GM18868 (cell line): ENCODE results near the gene AXIN1.
"Not testable (repeated sequence)": the region's sequence is repeated elsewhere in the genome, so short reads cannot be mapped to it uniquely, and the experiment has no call there.

Source experiments
- ATAC-seq: cut with Tn5 transposase; IDR thresholded peaks from one replicate; pipeline ENCODE4 v1.9.1; 2021; ENCODE audit warnings: mild to moderate bottlenecking, moderate library complexity; ENCODE audit not compliant: unreplicated experiment

AXIN1 gene

GRCh38 chr16:267562-267961, 85.0 kb downstream of the AXIN1 start:
- ATAC-seq, result not testable (repeated sequence)

GRCh38 chr16:266258-267164, 86.0 kb downstream of the AXIN1 start:
- ATAC-seq, result no peak

- ATAC-seq, result no peak
Observed at GRCh38 chr16:265711-266110, 86.8 kb downstream of the AXIN1 start.

GRCh38 chr16:265002-265529, 87.5 kb downstream of the AXIN1 start:
- ATAC-seq, result no peak

GRCh38 chr16:264440-264951, 88.0 kb downstream of the AXIN1 start:
- ATAC-seq, result no peak

- ATAC-seq, result no peak
Observed at GRCh38 chr16:263944-264343, 88.6 kb downstream of the AXIN1 start.

- no peak for ATAC-seq
Observed at GRCh38 chr16:263182-263774, 89.2 kb downstream of the AXIN1 start.

GRCh38 chr16:262121-262745, 90.3 kb downstream of the AXIN1 start:
- no peak for ATAC-seq

- ATAC-seq, result no peak
Observed at GRCh38 chr16:261031-261691, 91.4 kb downstream of the AXIN1 start.

GRCh38 chr16:260326-260725, 92.2 kb downstream of the AXIN1 start:
- no peak for ATAC-seq

GRCh38 chr16:259814-260253, 92.7 kb downstream of the AXIN1 start:
- no peak for ATAC-seq

GRCh38 chr16:259226-259625, 93.3 kb downstream of the AXIN1 start:
- ATAC-seq, result no peak

- ATAC-seq, result not testable (repeated sequence)
Observed at GRCh38 chr16:258091-258490, 94.4 kb downstream of the AXIN1 start.

- ATAC-seq, result no peak
Observed at GRCh38 chr16:255183-255582, 97.3 kb downstream of the AXIN1 start.

- ATAC-seq, result no peak
Observed at GRCh38 chr16:254461-254860, 98.1 kb downstream of the AXIN1 start.

GRCh38 chr16:253833-254232, 98.7 kb downstream of the AXIN1 start:
- ATAC-seq, result no peak

- no peak for ATAC-seq
Observed at GRCh38 chr16:252366-253337, 99.9 kb downstream of the AXIN1 start.

GRCh38 chr16:249431-249830, 103.1 kb downstream of the AXIN1 start:
- no peak for ATAC-seq

GRCh38 chr16:247027-247426, 105.5 kb downstream of the AXIN1 start:
- no peak for ATAC-seq

GRCh38 chr16:245105-245504, 107.4 kb downstream of the AXIN1 start:
- no peak for ATAC-seq
